Neuronal stem cell (in vitro differentiated cells): Measurements from ENCODE around the gene ITPRIPL2.

Source experiments
- DNase-seq: peaks from one replicate; pipeline ENCODE4 v3.0.0-alpha.2; 2013; ENCODE audit warnings: low spot score
- H2AFZ ChIP-seq: one replicate; pipeline ENCODE4 v1.6.1; 2013; ENCODE audit warnings: mild to moderate bottlenecking, low read length, inconsistent platforms
- H2AK5ac ChIP-seq: 2 replicates; pipeline ENCODE4 v1.6.1; 2013; ENCODE audit warnings: low read depth, mild to moderate bottlenecking, inconsistent platforms, low read length, moderate library complexity, mixed read lengths
- H2BK120ac ChIP-seq: 2 replicates; pipeline ENCODE4 v1.6.1; 2013; ENCODE audit warnings: low read depth, mild to moderate bottlenecking, inconsistent platforms, low read length, moderate library complexity, mixed read lengths
- H2BK12ac ChIP-seq: one replicate; pipeline ENCODE4 v1.6.1; 2013; ENCODE audit warnings: low read length, inconsistent platforms
- H2BK15ac ChIP-seq: 2 replicates; pipeline ENCODE4 v1.6.1; 2013; ENCODE audit warnings: mild to moderate bottlenecking, low read length, inconsistent platforms, mixed read lengths
- H2BK5ac ChIP-seq: one replicate; pipeline ENCODE4 v1.6.1; 2013; ENCODE audit warnings: inconsistent platforms, mild to moderate bottlenecking, low read length, moderate library complexity
- H3K14ac ChIP-seq: one replicate; pipeline ENCODE4 v1.6.1; 2013; ENCODE audit warnings: low read length, inconsistent platforms
- H3K18ac ChIP-seq: 2 replicates; pipeline ENCODE4 v1.6.1; 2013; ENCODE audit warnings: low read length, inconsistent platforms
- H3K23ac ChIP-seq: 2 replicates; pipeline ENCODE4 v1.6.1; 2013; ENCODE audit warnings: low read depth, mild to moderate bottlenecking, mixed read lengths, low read length, inconsistent platforms; ENCODE audit not compliant: poor library complexity
- H3K27ac ChIP-seq: replicated peaks from 3 replicates; pipeline ENCODE4 v1.5.1; 2013; ENCODE audit warnings: low read length, inconsistent platforms
- H3K27me3 ChIP-seq, 3 experiments: 2 replicates each; pipeline ENCODE4 v1.6.1; 2013; ENCODE audit warnings: low read length in 3 of 3, mild to moderate bottlenecking in 2 of 3, inconsistent platforms in 1 of 3, low read depth in 1 of 3, mixed read lengths in 1 of 3, moderate library complexity in 1 of 3; ENCODE audit not compliant: control insufficient read depth in 3 of 3, insufficient read depth in 3 of 3
- H3K36me3 ChIP-seq, 2 donors: replicated peaks in 1 of 2; 2 replicates each; pipeline ENCODE4 v1.6.1; 2013; ENCODE audit warnings: low read length in 2 of 2; ENCODE audit not compliant: control insufficient read depth in 2 of 2, insufficient read depth in 2 of 2
- H3K4ac ChIP-seq: 2 replicates; pipeline ENCODE4 v1.6.1; 2013; ENCODE audit warnings: inconsistent platforms, mild to moderate bottlenecking, low read length, moderate library complexity
- H3K4me1 ChIP-seq, 2 donors: 1 replicate in 1 of 2; 2 replicates in 1 of 2; pipeline ENCODE4 v1.6.1; 2013; ENCODE audit warnings: low read length in 2 of 2, low read depth in 1 of 2; ENCODE audit not compliant: control insufficient read depth in 2 of 2, insufficient read depth in 1 of 2
- H3K4me2 ChIP-seq: one replicate; pipeline ENCODE4 v1.6.1; 2013; ENCODE audit warnings: mild to moderate bottlenecking, low read length, inconsistent platforms; ENCODE audit not compliant: insufficient read depth, poor library complexity, severe bottlenecking
- H3K4me3 ChIP-seq, 2 donors: 2 replicates each; pipeline ENCODE4 v1.5.1; 2013; ENCODE audit warnings: low read length in 2 of 2, mild to moderate bottlenecking in 2 of 2, inconsistent platforms in 1 of 2, moderate library complexity in 1 of 2
- H3K79me1 ChIP-seq: one replicate; pipeline ENCODE4 v1.6.1; 2013; ENCODE audit warnings: low read depth, mild to moderate bottlenecking, inconsistent platforms, low read length, moderate library complexity
- H3K9ac ChIP-seq: one replicate; pipeline ENCODE4 v1.6.1; 2013; ENCODE audit warnings: mild to moderate bottlenecking, low read depth, low read length, inconsistent platforms; ENCODE audit not compliant: poor library complexity
- H3K9me3 ChIP-seq, 2 donors: replicated peaks in 1 of 2; 2 replicates each; pipeline versions ENCODE3 to v1.6.1; 2013; ENCODE audit warnings: low read length in 2 of 2, mild to moderate bottlenecking in 2 of 2, inconsistent platforms in 1 of 2, low read depth in 1 of 2, mixed read lengths in 1 of 2, moderate library complexity in 1 of 2; ENCODE audit not compliant: control insufficient read depth in 2 of 2, insufficient read depth in 1 of 2
- H4K8ac ChIP-seq: one replicate; pipeline ENCODE4 v1.6.1; 2013; ENCODE audit warnings: low read depth, mild to moderate bottlenecking, inconsistent platforms, low read length, moderate library complexity
- H4K91ac ChIP-seq: one replicate; pipeline ENCODE4 v1.6.1; 2013; ENCODE audit warnings: low read length, low read depth, mild to moderate bottlenecking, inconsistent platforms; ENCODE audit not compliant: poor library complexity
- WGBS, 2 donors: extraction: QIAGEN DNeasy Blood & Tissue Kit; methylation state at CpG; one replicate each; pipeline ENCODE4 v1.1.7; 2013; ENCODE audit warnings: missing lambda C conversion rate in 2 of 2, mixed read lengths in 1 of 2; ENCODE audit not compliant: insufficient read length in 2 of 2, insufficient replicate concordance in 1 of 2; ENCODE audit errors: extremely low coverage in 2 of 2; 5-methylcytosine and 5-hydroxymethylcytosine counted together

The ITPRIPL2 gene

DNA sequence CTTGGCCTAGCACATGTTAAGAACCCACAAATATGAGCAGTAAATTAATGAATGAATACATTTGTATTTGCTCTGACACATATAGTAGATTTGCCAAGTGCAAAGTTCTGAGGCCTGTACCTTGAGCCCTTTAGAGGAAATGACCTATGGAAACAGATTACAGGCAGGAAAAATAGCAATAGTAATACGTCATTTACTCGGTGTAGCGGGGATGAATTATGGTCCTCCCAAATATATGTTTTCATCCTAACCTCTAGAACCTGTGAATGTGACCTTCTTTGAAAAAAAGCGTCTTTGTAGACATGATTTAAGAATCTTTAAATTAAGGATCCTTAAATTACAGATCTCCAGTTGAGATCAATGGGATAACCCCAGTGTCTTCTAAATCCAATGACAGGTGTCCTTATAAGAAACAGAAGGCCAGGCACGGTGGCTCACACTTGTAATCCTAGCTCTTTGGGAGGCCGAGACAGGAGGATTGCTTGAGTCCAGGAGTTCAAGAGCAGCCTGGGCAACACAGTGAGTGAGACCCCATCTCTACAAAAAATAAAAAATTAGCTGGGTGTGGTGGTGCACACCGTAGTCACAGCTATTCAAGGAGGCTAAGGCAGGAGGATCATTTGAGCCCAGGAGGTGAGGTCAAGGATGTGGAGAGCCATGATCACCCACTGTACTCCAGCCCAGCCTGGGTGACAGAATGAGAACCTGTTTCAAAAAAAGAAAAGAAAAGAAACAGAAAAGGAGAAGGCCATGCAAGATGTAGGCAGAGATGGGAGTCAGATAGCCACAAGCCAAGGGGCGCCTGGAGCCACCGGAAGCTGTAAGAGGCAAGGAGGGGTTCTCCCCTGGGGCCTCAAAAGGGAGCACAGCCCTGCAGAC is 5.1 kb upstream of the ITPRIPL2 start:
- no peak overlapping the region for H4K91ac ChIP-seq

DNA sequence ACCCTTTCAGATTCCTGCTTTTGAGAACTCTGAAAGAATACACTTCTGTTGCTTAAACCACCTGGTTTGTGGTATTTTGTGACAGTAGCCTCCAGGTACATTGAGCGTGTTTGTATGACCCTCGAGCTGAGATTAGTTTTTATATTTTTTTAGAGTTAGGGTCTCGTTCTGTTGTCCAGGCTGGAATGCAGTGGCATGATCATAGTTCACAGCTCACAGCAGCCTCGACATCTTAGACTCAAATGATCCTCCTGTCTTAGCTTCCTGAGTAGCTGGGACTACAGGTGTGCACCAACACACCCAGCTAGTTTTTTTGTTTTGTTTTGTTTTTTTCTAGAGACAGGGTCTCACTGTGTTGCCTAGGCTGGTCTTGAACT is 4.5 kb upstream of the ITPRIPL2 start:
- Histone ChIP-seq H2BK5ac (no peak overlapping the region), H3K9me3 (no peaks in the 10 kb centered on the region), H3K36me3 (no peaks in the 10 kb centered on the region), H2AK5ac (no peak overlapping the region), H3K4me1 (peaks cover 0 to 4% of the 10 kb centered on the region in 2 donors), H2BK12ac (no peak overlapping the region), H3K18ac (no peak overlapping the region), H3K4me2 (no peak overlapping the region), H2AFZ (no peak overlapping the region), H3K4me3 (no peak overlapping the region), H3K14ac (no peak overlapping the region), H2BK120ac (no peak overlapping the region), H3K27ac (no peak overlapping the region), H3K27me3 (peaks cover 0 to 6% (median under 1%) of the 10 kb centered on the region in 3 experiments), H4K91ac (no peak overlapping the region), H4K8ac (no peak overlapping the region), H3K4ac (no peak overlapping the region), H3K23ac (no peak overlapping the region), H3K9ac (no peak overlapping the region), H3K79me1 (no peaks in the 10 kb centered on the region), H2BK15ac (no peak overlapping the region)
- no peak for DNase-seq
- WGBS, 2 donors, result no CpG with 5 or more reads among the region's 4 CpGs

More for the DNA sequence above, 5.1 kb upstream of the ITPRIPL2 start:
- no peak overlapping the region for H3K23ac ChIP-seq
- H2AFZ ChIP-seq, result no peak overlapping the region
- H3K27me3 ChIP-seq, result peaks cover 0 to 2% (median 0%) of the 10 kb centered on the region in 3 experiments
- H2BK12ac ChIP-seq, result no peak overlapping the region
- H3K4me1 ChIP-seq, result peaks cover 0 to 4% of the 10 kb centered on the region in 2 donors
- WGBS, 2 donors, result no CpG with 5 or more reads among the region's 9 CpGs
- H2AK5ac ChIP-seq, result no peak overlapping the region
- no peak overlapping the region for H2BK120ac ChIP-seq
- no peak overlapping the region for H3K4me2 ChIP-seq
- H4K8ac ChIP-seq, result no peak overlapping the region
- H3K79me1 ChIP-seq, result no peaks in the 10 kb centered on the region
- no peak overlapping the region for H2BK5ac ChIP-seq
- H3K4me3 ChIP-seq, result no peak overlapping the region
- no peak overlapping the region for H3K27ac ChIP-seq
- no peaks in the 10 kb centered on the region for H3K9me3 ChIP-seq
- DNase-seq, result no peak
- no peak overlapping the region for H3K14ac ChIP-seq
- H2BK15ac ChIP-seq, result no peak overlapping the region
- H3K4ac ChIP-seq, result no peak overlapping the region
- no peaks in the 10 kb centered on the region for H3K36me3 ChIP-seq
- H3K9ac ChIP-seq, result no peak overlapping the region
- H3K18ac ChIP-seq, result no peak overlapping the region

GRCh38 chr16:19110537-19111360 is 3.0 kb upstream of the ITPRIPL2 start:
- H3K4ac ChIP-seq, result no peak overlapping the region
- no peak overlapping the region for H4K8ac ChIP-seq
- H2BK5ac ChIP-seq, result no peak overlapping the region
- H2AK5ac ChIP-seq, result no peak overlapping the region
- H2AFZ ChIP-seq, result no peak overlapping the region
- no peak overlapping the region for H3K4me3 ChIP-seq
- H3K36me3 ChIP-seq, result peaks cover 0 to 2% of the 10 kb centered on the region in 2 donors
- H3K4me1 ChIP-seq, result peaks cover 0 to 5% of the 10 kb centered on the region in 2 donors
- H2BK12ac ChIP-seq, result no peak overlapping the region
- H4K91ac ChIP-seq, result no peak overlapping the region
- H2BK15ac ChIP-seq, result no peak overlapping the region
- H3K9ac ChIP-seq, result no peak overlapping the region
- H3K4me2 ChIP-seq, result no peak overlapping the region
- no peak overlapping the region for H3K18ac ChIP-seq
- H2BK120ac ChIP-seq, result no peak overlapping the region
- no peak overlapping the region for H3K23ac ChIP-seq
- no peak overlapping the region for H3K27ac ChIP-seq
- no peak for DNase-seq
- peaks cover 0 to 8% of the 10 kb centered on the region in 2 donors for H3K9me3 ChIP-seq
- WGBS, 2 donors, result no CpG with 5 or more reads among the region's 4 CpGs
- H3K79me1 ChIP-seq, result no peaks in the 10 kb centered on the region
- H3K14ac ChIP-seq, result no peak overlapping the region
- H3K27me3 ChIP-seq, result peaks cover 0 to 20% (median 5%) of the 10 kb centered on the region in 3 experiments

DNA sequence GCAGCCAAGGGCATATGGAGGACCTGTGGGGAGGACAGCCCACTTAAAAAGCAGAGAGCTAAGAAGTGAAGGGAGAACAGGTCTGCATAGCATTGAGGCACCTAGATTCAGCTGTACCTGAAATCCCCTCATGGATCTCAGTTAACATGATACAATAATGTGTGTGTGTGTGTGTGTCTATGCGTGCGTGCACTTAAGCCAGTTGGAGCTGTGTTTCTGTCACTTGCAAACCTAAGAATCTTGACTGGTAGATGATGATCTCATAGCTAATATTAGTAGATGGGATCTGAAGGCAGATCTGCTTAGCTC is 1.7 kb upstream of the ITPRIPL2 start:
- no peak overlapping the region for H2BK12ac ChIP-seq
- no peak overlapping the region for H3K4me3 ChIP-seq
- H3K9ac ChIP-seq, result no peak overlapping the region
- DNase-seq, result no peak
- no peak overlapping the region for H4K8ac ChIP-seq
- H3K27ac ChIP-seq, result no peak overlapping the region
- H3K14ac ChIP-seq, result no peak overlapping the region
- peaks cover 0 to 2% of the 10 kb centered on the region in 2 donors for H3K36me3 ChIP-seq
- no peak overlapping the region for H2AFZ ChIP-seq
- no peak overlapping the region for H3K18ac ChIP-seq
- H2BK15ac ChIP-seq, result no peak overlapping the region
- H3K79me1 ChIP-seq, result no peaks in the 10 kb centered on the region
- no peak overlapping the region for H3K23ac ChIP-seq
- no peak overlapping the region for H3K4ac ChIP-seq
- WGBS, 2 donors, result no CpG with 5 or more reads among the region's 2 CpGs
- no peak overlapping the region for H2BK5ac ChIP-seq
- H3K4me2 ChIP-seq, result no peak overlapping the region
- peaks cover 0 to 23% (median 5%) of the 10 kb centered on the region in 3 experiments for H3K27me3 ChIP-seq
- H2AK5ac ChIP-seq, result no peak overlapping the region
- peaks cover under 1 to 5% of the 10 kb centered on the region in 2 donors for H3K4me1 ChIP-seq
- no peak overlapping the region for H2BK120ac ChIP-seq
- peaks cover 0 to 8% of the 10 kb centered on the region in 2 donors for H3K9me3 ChIP-seq
- no peak overlapping the region for H4K91ac ChIP-seq
